HG03139 (cell line): ENCODE results near the gene SRRM2.

ENCODE experiments used
- ATAC-seq: cut with Tn5 transposase; IDR thresholded peaks from one replicate; pipeline ENCODE4 v1.9.1; 2021; ENCODE audit not compliant: unreplicated experiment

Gene SRRM2

GRCh38 chr16:2761472-2761871, 9.0 kb downstream of the SRRM2 start:
- no peak for ATAC-seq

DNA sequence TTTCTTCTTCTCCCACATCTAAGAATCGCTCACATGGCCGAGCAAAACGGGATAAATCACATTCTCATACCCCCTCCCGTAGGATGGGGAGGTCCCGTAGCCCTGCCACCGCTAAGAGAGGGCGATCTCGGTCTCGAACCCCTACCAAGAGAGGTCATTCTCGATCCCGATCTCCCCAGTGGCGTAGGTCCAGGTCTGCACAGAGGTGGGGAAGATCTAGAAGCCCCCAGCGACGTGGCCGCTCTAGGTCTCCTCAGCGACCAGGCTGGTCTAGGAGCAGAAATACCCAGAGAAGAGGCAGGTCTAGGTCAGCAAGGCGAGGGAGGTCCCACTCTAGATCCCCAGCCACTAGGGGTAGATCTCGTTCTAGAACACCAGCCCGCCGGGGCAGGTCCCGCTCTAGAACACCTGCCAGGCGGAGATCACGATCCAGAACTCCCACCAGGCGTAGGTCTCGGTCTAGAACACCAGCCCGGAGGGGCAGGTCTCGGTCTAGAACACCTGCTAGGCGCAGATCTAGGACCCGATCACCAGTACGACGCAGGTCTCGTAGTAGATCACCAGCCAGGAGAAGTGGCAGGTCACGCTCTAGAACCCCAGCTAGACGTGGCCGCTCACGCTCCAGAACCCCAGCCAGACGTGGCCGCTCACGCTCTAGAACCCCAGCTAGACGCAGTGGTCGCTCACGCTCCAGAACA, 9.6 kb downstream of the SRRM2 start:
- no peak for ATAC-seq

- no peak for ATAC-seq
These were observed 10.3 kb downstream of the SRRM2 start for GRCh38 chr16:2762711-2763110.

DNA sequence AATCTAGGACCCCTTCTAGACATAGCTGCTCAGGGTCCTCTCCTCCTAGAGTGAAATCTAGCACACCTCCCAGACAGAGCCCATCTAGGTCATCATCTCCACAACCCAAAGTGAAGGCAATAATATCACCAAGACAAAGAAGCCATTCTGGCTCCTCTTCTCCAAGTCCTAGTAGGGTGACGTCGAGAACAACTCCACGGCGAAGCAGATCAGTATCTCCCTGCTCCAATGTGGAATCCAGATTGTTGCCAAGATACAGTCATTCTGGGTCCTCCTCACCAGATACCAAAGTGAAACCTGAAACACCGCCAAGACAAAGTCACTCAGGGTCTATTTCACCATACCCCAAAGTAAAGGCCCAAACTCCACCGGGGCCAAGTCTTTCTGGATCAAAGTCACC, 10.7 kb downstream of the SRRM2 start:
- no peak for ATAC-seq

- ATAC-seq, result no peak
These were observed 12.3 kb downstream of the SRRM2 start for GRCh38 chr16:2764718-2765117.

DNA sequence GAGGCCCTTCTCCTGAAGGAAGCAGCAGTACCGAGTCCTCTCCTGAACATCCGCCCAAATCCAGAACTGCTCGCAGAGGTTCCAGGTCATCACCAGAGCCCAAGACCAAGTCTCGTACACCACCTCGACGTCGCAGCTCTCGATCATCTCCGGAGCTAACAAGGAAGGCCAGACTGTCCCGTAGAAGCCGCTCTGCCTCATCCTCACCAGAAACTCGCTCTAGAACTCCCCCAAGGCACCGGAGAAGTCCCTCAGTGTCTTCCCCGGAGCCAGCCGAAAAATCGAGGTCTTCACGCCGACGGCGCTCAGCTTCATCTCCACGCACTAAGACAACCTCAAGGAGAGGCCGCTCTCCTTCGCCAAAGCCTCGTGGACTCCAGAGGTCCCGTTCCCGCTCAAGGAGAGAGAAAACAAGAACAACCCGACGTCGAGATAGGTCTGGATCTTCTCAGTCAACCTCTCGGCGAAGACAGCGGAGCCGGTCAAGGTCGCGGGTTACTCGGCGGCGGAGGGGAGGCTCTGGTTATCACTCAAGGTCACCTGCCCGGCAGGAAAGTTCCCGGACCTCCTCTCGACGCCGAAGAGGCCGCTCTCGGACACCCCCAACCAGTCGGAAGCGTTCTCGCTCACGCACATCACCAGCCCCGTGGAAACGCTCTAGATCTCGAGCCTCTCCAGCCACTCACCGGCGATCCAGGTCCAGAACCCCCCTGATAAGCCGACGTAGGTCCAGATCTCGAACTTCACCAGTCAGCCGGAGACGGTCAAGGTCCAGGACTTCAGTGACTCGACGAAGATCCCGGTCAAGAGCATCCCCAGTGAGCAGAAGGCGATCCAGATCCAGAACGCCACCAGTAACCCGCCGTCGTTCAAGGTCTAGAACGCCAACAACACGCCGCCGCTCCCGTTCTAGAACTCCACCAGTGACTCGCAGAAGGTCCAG, 13.3 kb downstream of the SRRM2 start:
- no peak for ATAC-seq

- no peak for ATAC-seq
These were observed 14.1 kb downstream of the SRRM2 start for GRCh38 chr16:2766430-2767139.

DNA sequence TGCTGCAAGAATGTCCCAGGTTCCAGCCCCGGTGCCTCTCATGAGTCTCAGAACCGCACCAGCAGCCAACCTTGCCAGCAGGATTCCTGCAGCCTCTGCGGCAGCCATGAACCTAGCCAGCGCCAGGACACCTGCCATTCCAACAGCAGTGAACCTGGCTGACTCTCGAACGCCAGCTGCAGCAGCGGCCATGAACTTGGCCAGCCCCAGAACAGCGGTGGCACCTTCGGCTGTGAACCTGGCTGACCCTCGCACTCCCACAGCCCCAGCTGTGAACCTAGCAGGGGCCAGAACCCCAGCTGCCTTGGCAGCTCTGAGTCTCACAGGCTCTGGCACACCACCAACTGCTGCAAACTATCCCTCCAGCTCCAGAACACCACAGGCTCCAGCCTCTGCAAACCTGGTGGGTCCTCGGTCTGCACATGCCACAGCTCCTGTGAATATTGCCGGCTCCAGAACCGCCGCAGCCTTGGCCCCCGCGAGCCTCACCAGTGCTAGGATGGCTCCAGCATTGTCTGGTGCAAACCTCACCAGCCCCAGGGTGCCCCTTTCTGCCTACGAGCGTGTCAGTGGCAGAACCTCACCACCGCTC, 14.8 kb downstream of the SRRM2 start:
- ATAC-seq, result no peak

GRCh38 chr16:2767891-2768290, 15.5 kb downstream of the SRRM2 start:
- ATAC-seq, result no peak

DNA sequence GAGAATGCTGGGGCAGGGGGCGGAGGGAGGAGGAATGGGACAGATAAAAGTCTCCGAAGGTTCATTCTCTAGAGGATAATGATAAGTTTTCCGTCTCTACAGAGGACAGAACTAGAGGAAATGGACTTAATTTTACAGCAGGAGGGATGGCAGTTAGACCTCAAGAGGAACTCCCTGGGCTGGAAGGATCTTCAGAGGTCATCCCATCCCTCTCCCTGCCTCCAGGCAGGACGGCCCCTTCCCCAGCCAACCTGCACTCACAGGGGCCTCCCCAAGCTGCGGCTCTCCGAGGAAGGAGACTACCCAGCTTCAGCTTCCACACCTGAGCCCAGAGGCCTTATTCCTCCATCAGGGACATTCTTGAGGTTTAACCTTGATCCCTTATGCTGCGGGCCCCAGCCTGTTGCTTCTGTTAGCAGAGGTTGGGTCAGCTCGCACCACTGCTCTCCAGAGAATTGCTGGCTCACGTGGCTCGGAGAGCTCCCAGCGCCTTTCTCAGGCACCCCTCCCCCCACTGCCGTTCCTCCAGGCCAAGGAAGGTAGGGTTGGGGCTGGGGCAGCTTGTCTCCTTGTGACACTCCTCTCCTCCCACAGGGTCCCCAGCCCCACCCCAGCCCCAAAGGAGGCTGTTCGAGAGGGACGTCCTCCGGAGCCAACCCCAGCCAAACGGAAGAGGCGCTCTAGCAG, 16.1 kb downstream of the SRRM2 start:
- ATAC-seq, result no peak

- no peak for ATAC-seq
These were observed 16.7 kb downstream of the SRRM2 start for GRCh38 chr16:2769100-2769529.

DNA sequence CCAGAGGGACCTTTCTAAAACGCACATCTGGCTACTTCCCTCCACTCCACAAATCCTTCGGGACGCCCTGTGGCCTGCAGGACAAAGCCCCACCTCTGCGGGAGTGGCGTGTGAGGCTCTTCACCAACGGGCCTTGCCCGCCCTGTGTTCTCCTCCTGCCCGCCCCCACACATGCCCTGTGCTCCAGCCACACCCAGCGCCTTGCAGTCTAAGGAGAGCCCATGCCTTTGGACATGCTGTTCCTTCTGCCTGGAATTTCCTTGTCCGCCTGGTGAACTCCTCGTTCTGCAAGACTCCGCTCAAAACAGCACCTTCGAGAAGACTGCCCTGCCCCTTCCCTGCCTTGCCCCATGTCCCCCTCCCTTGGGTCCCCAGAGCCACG, 17.2 kb downstream of the SRRM2 start:
- ATAC-seq, result no peak

DNA sequence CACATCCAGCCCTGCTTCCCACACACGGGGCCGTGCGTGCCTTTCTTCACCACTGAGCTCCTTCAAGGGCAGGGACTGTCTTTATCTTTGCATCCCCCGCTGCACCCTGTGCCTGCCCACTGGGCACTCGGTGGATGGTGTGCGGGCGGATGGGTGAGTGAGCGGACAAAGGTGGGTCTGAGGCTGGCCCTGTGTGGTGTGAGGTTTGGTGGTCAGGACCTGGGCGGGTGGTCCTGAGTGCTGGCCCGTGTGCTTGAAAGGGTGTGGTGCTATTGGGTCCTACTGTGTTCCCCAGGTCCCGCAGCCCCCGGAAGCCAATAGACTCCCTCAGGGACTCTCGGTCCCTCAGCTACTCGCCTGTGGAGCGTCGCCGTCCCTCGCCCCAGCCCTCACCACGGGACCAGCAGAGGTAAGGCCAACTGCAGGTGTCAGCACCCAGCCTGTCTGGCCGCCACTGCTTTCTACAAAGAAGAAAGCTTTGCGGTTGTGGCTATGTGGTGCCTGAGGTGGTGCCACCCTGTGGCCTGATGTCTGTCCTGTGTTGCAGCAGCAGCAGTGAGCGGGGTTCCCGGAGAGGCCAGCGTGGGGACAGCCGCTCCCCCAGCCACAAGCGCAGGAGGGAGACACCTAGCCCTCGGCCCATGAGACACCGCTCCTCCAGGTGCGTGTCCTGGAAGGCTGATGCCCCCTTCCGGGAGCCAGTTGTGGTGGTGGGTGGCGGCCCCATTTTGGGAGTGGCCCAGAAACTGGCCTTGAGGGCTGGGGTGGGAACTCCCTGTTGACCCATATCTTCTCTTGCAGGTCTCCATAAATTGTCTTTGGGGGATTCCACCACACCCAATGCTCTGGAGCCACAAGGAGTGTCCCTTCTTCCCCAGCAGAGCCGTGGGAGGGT, 17.9 kb downstream of the SRRM2 start:
- no peak for ATAC-seq

DNA sequence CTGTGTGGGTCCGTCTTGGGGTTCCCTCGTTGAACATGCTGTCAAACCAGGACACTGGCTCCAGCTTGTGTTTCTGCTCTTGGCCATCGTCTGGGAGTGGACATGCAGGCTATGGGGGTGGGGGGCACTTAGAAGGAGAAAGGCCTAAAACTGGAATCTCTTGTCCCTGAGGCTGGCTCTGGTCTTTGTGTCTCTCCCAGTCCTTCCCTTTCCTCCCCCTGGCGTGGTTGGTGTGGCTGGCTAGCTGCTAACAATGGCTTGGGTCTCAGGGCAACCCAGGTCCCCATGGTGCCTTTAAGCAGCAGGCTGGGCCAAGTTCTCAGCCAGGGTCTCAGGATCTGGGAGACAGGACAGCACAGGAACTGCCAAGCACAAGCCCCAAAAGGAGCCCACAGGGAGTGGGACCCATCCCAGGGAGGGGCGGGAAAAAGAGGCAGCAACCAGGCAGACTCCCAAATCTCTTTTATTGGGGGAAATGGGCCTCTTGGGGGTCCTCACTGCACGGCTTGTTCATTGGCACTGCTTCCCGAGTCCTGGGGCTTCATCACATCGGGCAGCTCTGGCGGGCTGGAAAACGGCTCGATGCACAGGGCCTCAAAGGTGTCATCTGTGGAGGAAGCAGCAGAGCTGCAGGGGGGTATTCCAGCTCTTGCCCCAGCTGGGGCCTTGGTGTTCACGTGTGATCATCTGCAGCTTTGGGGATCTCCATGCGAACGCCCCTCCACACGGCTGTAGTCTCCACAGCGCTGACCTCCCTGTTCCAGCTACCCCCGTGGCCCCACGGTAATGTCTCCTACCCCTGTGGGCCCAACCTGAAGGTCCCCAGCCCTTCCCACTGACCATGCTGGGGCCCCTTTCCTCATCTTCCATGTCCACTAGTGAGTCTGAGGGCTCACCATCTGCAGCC, 19.3 kb downstream of the SRRM2 start:
- no peak for ATAC-seq

DNA sequence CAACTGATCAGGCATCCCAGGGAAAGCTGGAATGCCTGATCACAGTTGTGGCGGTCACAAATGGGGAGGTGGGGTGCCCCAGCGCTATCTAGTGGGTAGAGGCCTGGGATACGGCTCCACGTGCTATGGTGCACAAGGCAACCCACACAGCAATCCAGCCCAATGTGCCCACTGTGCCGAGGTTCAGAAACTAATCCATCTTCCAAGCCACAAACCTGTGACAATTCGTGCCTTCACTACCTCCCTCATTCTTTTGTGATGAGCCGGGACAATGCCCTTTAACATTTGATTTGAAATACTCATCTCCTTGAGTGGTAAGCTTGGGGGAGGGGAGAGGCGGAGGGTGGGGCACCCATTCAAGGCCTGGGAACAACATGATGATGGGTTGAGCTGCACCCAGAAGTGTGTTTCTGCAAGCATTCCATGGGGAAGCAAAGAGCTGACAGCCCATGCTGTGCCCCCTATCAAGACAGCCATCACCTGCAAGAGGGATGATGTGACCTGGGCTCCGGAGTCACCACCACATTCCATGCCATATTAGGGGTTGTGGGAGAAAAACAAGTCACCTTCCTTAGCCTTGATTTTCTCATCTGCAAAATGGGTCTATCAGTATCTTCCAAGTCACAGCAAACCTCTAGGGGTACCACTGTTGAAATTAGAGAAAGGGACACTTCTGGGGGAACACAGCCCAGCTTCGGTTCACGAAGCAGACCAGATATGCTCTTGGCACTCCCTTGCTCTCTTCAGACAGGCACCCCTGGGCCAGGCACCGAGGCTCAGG, 20.9 kb downstream of the SRRM2 start:
- no peak for ATAC-seq

GRCh38 chr16:2774161-2774891, 21.9 kb downstream of the SRRM2 start:
- ATAC-seq, result no peak

- no peak for ATAC-seq
These were observed 22.8 kb downstream of the SRRM2 start for GRCh38 chr16:2775131-2775716.
